CD14-positive monocyte (primary cell): ENCODE results near the gene CRB2. TPM values are rescaled to one million over a fixed set of nuclear protein-coding genes. Genes with fewer than 3 reads are reported as not detected.

Source experiments
- DNase-seq, 3 donors: peaks; one replicate each; pipeline ENCODE4 v3.0.0-alpha.2; 2011 to 2022
- H2AFZ ChIP-seq: 2 replicates; pipeline ENCODE4 v1.6.0; 2012; ENCODE audit warnings: mild to moderate bottlenecking, low read depth, low read length, inconsistent platforms; ENCODE audit not compliant: insufficient read depth, poor library complexity, severe bottlenecking
- H3K27ac ChIP-seq, 2 donors: 1 replicate in 1 of 2; 2 replicates in 1 of 2; pipeline ENCODE4 v1.5.1; 2012 to 2013; ENCODE audit warnings: low read length in 2 of 2, control low read depth in 1 of 2, inconsistent platforms in 1 of 2, low read depth in 1 of 2, mild to moderate bottlenecking in 1 of 2
- H3K27me3 ChIP-seq, 2 donors: one replicate each; pipeline versions ENCODE4 v1.6.0 to v1.6.1; 2011 to 2013; ENCODE audit warnings: low read length in 2 of 2; ENCODE audit not compliant: control insufficient read depth in 2 of 2, insufficient read depth in 2 of 2
- H3K36me3 ChIP-seq, 2 donors: replicated peaks in 1 of 2; 1 replicate in 1 of 2; 2 replicates in 1 of 2; pipeline versions ENCODE4 v1.5.1 to v1.6.1; 2012 to 2013; ENCODE audit warnings: low read length in 2 of 2, control low read depth in 1 of 2, inconsistent platforms in 1 of 2, mild to moderate bottlenecking in 1 of 2; ENCODE audit not compliant: insufficient read depth in 2 of 2, control insufficient read depth in 1 of 2
- H3K4me1 ChIP-seq, 2 donors: 1 replicate in 1 of 2; 2 replicates in 1 of 2; pipeline versions ENCODE4 v1.5.1 to v1.6.1; 2012 to 2013; ENCODE audit warnings: low read length in 2 of 2, control low read depth in 1 of 2, inconsistent platforms in 1 of 2, mild to moderate bottlenecking in 1 of 2, moderate library complexity in 1 of 2; ENCODE audit not compliant: insufficient read depth in 2 of 2, control insufficient read depth in 1 of 2
- H3K4me2 ChIP-seq: replicated peaks from 2 replicates; pipeline ENCODE3; 2012; ENCODE audit warnings: low read length, moderate library complexity, mild to moderate bottlenecking; ENCODE audit not compliant: poor library complexity, severe bottlenecking; ENCODE audit errors: extremely low read depth
- H3K4me3 ChIP-seq, 3 experiments: fragments of 200-600 bp in 1 of 3; sonication (generic) in 1 of 3; replicated peaks in 1 of 3; 1 replicate in 2 of 3; 2 replicates in 1 of 3; pipeline ENCODE4 v1.5.1; 2011 to 2013; ENCODE audit warnings: low read length in 3 of 3, mild to moderate bottlenecking in 3 of 3, control low read depth in 2 of 3, low read depth in 2 of 3, inconsistent platforms in 1 of 3, moderate library complexity in 1 of 3
- H3K79me2 ChIP-seq: 2 replicates; pipeline ENCODE4 v1.6.0; 2012; ENCODE audit warnings: mild to moderate bottlenecking, control low read depth, inconsistent platforms, low read length, moderate library complexity; ENCODE audit not compliant: insufficient read depth
- H3K9ac ChIP-seq: 2 replicates; pipeline ENCODE4 v1.6.0; 2017; ENCODE audit warnings: low read length, mild to moderate bottlenecking; ENCODE audit not compliant: insufficient read depth, poor library complexity, severe bottlenecking
- H3K9me3 ChIP-seq, 2 donors: replicated peaks in 1 of 2; 1 replicate in 1 of 2; 2 replicates in 1 of 2; pipeline versions ENCODE4 v1.5.1 to v1.6.1; 2012 to 2013; ENCODE audit warnings: low read length in 2 of 2, control low read depth in 1 of 2; ENCODE audit not compliant: control insufficient read depth in 1 of 2, insufficient read depth in 1 of 2
- H4K20me1 ChIP-seq: 2 replicates; pipeline ENCODE4 v1.6.0; 2012; ENCODE audit warnings: mild to moderate bottlenecking, low read length, control low read depth, moderate library complexity; ENCODE audit not compliant: insufficient read depth
- H3K27ac Mint-ChIP-seq, 7 donors: one replicate each; pipeline ENCODE4 v1.8.0; 2020; ENCODE audit warnings: mild to moderate bottlenecking in 7 of 7, mixed read lengths in 7 of 7, moderate library complexity in 6 of 7, inconsistent platforms in 2 of 7
- H3K27me3 Mint-ChIP-seq, 3 donors: one replicate each; pipeline ENCODE4 v1.8.0; 2021 to 2022; ENCODE audit warnings: low read depth in 3 of 3, mild to moderate bottlenecking in 3 of 3, mixed read lengths in 3 of 3, moderate library complexity in 3 of 3, inconsistent platforms in 1 of 3
- H3K36me3 Mint-ChIP-seq, 2 donors: one replicate each; pipeline ENCODE4 v1.8.0; 2020; ENCODE audit warnings: mixed read lengths in 2 of 2, inconsistent platforms in 1 of 2, mild to moderate bottlenecking in 1 of 2
- H3K4me1 Mint-ChIP-seq: one replicate; pipeline ENCODE4 v1.8.0; 2020; ENCODE audit warnings: mild to moderate bottlenecking, mixed read lengths
- H3K4me3 Mint-ChIP-seq, 2 donors: one replicate each; pipeline ENCODE4 v1.8.0; 2020; ENCODE audit warnings: mild to moderate bottlenecking in 2 of 2, mixed read lengths in 2 of 2, moderate library complexity in 1 of 2
- H3K9me3 Mint-ChIP-seq, 7 donors: one replicate each; pipeline ENCODE4 v1.8.0; 2020 to 2022; ENCODE audit warnings: mixed read lengths in 7 of 7, mild to moderate bottlenecking in 6 of 7, moderate library complexity in 6 of 7, inconsistent platforms in 2 of 7
- WGBS: methylation state at CpG from one replicate; pipeline ENCODE4 v1.1.5; 2013; ENCODE audit warnings: missing lambda C conversion rate; ENCODE audit not compliant: insufficient coverage; 5-methylcytosine and 5-hydroxymethylcytosine counted together
- intact Hi-C, 2 donors: fragments of 100-400 bp; cut with micrococcal nuclease; formaldehyde crosslinking; loops; one replicate each; pipeline versions ENCODE4 v1.15.0 to v1.15.1; 2023
- polyA plus RNA-seq, 3 donors: library from polyadenylated mRNA; depleted of rRNA in 1 of 3; unstranded in 2 of 3; stranded (reverse) in 1 of 3; fragments of 300-500 nt in 2 of 3; fragments of >200 nt in 1 of 3; fragmentation: Illumina TruSeq in 2 of 3; gene quantifications; 1 replicate in 2 of 3; 2 replicates in 1 of 3; pipeline ENCODE4 v1.2.3, GENCODE V29; 2012 to 2021
- TF ChIP-seq, protein P1 (sequence below): fragments of 200-600 bp; IDR thresholded peaks from one replicate; pipeline ENCODE4 v1.8.0; 2022; ENCODE audit warnings: antibody characterized with exemption, mild to moderate bottlenecking

CRB2 gene
- polyA plus RNA-seq, 3 donors: not detected

GRCh38 chr9:123378025-123378424 lies 22.0 kb downstream of the CRB2 start:
- H3K79me2 ChIP-seq: no peaks in the 10 kb centered on the region
- Mint-ChIP-seq H3K9me3 (peaks cover 0 to 3% (median 0%) of the 10 kb centered on the region in 7 donors), H3K36me3 (peaks cover 25 to 38% of the 10 kb centered on the region in 2 donors), H3K27ac (peak overlapping the region in 1 of 7 donors; percentile 45), H3K4me1 (peaks cover 13% of the 10 kb centered on the region), H3K4me3 (no peak overlapping the region), H3K27me3 (peaks cover 26 to 39% (median 32%) of the 10 kb centered on the region in 3 donors)
- H3K9ac ChIP-seq: no peak overlapping the region
- H3K27ac ChIP-seq: no peak overlapping the region
- H2AFZ ChIP-seq: no peak overlapping the region
- H4K20me1 ChIP-seq: peaks cover 29% of the 10 kb centered on the region
- H3K36me3 ChIP-seq: peaks cover 23 to 31% of the 10 kb centered on the region in 2 donors
- DNase-seq: no peak
- no peak overlapping the region for H3K4me2 ChIP-seq
- WGBS: 85% methylated on average over 10 of the region's 10 CpGs
- H3K27me3 ChIP-seq: peaks cover 9 to 24% of the 10 kb centered on the region in 2 donors
- H3K4me1 ChIP-seq: peaks cover 0 to 9% of the 10 kb centered on the region in 2 donors
- intact Hi-C loops: no loop called here
- H3K4me3 ChIP-seq: no peak overlapping the region
- H3K9me3 ChIP-seq: no peaks in the 10 kb centered on the region
- TF ChIP-seq, protein P1, sequence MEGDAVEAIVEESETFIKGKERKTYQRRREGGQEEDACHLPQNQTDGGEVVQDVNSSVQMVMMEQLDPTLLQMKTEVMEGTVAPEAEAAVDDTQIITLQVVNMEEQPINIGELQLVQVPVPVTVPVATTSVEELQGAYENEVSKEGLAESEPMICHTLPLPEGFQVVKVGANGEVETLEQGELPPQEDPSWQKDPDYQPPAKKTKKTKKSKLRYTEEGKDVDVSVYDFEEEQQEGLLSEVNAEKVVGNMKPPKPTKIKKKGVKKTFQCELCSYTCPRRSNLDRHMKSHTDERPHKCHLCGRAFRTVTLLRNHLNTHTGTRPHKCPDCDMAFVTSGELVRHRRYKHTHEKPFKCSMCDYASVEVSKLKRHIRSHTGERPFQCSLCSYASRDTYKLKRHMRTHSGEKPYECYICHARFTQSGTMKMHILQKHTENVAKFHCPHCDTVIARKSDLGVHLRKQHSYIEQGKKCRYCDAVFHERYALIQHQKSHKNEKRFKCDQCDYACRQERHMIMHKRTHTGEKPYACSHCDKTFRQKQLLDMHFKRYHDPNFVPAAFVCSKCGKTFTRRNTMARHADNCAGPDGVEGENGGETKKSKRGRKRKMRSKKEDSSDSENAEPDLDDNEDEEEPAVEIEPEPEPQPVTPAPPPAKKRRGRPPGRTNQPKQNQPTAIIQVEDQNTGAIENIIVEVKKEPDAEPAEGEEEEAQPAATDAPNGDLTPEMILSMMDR: no peak

- Histone ChIP-seq H3K27ac (no peak overlapping the region), H3K4me3 (no peak overlapping the region), H3K9me3 (no peaks in the 10 kb centered on the region), H3K4me1 (peaks cover 0 to 9% of the 10 kb centered on the region in 2 donors), H3K27me3 (peaks cover 5 to 19% of the 10 kb centered on the region in 2 donors), H3K36me3 (peaks cover 34 to 42% of the 10 kb centered on the region in 2 donors), H3K9ac (no peak overlapping the region), H3K79me2 (no peaks in the 10 kb centered on the region), H2AFZ (no peak overlapping the region), H4K20me1 (peaks cover 29% of the 10 kb centered on the region), H3K4me2 (no peak overlapping the region)
- H3K27ac Mint-ChIP-seq: no peak overlapping the region
- peaks cover 12% of the 10 kb centered on the region for H3K4me1 Mint-ChIP-seq
- no peak for DNase-seq
- TF ChIP-seq, protein P1: no peak
- H3K27me3 Mint-ChIP-seq: peaks cover 20 to 31% (median 27%) of the 10 kb centered on the region in 3 donors
- 95% methylated on average over 24 of the region's 30 CpGs for WGBS
- peaks cover 0 to 2% (median 0%) of the 10 kb centered on the region in 7 donors for H3K9me3 Mint-ChIP-seq
- H3K4me3 Mint-ChIP-seq: no peak overlapping the region
- intact Hi-C loops: no loop called here
- H3K36me3 Mint-ChIP-seq: peaks cover 33 to 49% of the 10 kb centered on the region in 2 donors
Measured at GRCh38 chr9:123378956-123379660, 23.1 kb downstream of the CRB2 start.
